Transverse colon (tissue), 3 donors: ENCODE results near the gene TRAM2.

Source experiments
- EP300 ChIP-seq: sonication (generic); formaldehyde crosslinking; IDR thresholded peaks from one replicate; pipeline ENCODE4 v1.6.1; 2017; ENCODE audit warnings: antibody characterized with exemption, low read depth
- POLR2A ChIP-seq: fragments of 450-650 bp; IDR thresholded peaks from one replicate; pipeline ENCODE4 v1.6.1; 2016; ENCODE audit warnings: antibody characterized with exemption, mild to moderate bottlenecking, moderate library complexity
- TF ChIP-seq, protein P1 (sequence below), 5 experiments: fragments of 200-600 bp in 3 of 5; fragments of 450-650 bp in 2 of 5; sonication (generic) in 3 of 5; IDR thresholded peaks; 1 replicate in 2 of 5; 2 replicates in 3 of 5; pipeline ENCODE4 v1.5.1; 2016 to 2017; ENCODE audit warnings: antibody characterized with exemption in 5 of 5, inconsistent platforms in 3 of 5, mild to moderate bottlenecking in 2 of 5, moderate library complexity in 1 of 5

DNA sequence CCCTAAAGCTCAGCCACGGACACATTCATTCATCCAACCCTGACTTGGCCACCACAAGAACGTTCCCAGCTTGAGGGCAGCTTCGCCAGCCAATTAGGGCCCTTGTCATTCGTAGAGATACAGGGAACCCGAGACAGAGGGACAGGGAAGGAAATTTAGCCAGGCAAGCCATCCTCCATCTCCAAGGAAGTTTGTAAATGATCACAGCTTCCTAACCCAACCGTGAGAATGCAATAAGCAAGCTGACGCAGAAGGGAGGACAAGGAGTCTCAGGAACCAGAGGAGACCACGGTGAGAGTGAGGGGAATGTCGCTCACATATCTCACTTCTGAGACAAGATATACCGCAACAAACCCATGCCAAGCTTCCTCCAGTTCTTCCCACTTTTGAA is 1.4 kb downstream of the TRAM2 start:
- TF ChIP-seq, protein P1, sequence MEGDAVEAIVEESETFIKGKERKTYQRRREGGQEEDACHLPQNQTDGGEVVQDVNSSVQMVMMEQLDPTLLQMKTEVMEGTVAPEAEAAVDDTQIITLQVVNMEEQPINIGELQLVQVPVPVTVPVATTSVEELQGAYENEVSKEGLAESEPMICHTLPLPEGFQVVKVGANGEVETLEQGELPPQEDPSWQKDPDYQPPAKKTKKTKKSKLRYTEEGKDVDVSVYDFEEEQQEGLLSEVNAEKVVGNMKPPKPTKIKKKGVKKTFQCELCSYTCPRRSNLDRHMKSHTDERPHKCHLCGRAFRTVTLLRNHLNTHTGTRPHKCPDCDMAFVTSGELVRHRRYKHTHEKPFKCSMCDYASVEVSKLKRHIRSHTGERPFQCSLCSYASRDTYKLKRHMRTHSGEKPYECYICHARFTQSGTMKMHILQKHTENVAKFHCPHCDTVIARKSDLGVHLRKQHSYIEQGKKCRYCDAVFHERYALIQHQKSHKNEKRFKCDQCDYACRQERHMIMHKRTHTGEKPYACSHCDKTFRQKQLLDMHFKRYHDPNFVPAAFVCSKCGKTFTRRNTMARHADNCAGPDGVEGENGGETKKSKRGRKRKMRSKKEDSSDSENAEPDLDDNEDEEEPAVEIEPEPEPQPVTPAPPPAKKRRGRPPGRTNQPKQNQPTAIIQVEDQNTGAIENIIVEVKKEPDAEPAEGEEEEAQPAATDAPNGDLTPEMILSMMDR (IDR thresholded peaks at IDR 0.05): no peak
- no peak for TF ChIP-seq POLR2A
- no peak for TF ChIP-seq EP300
